Measurements from ENCODE around the gene SPDYE18.
"Not testable (repeated sequence)": the region's sequence is repeated elsewhere in the genome, so short reads cannot be mapped to it uniquely, and the experiment has no call there.

SPDYE18 gene, protein sequence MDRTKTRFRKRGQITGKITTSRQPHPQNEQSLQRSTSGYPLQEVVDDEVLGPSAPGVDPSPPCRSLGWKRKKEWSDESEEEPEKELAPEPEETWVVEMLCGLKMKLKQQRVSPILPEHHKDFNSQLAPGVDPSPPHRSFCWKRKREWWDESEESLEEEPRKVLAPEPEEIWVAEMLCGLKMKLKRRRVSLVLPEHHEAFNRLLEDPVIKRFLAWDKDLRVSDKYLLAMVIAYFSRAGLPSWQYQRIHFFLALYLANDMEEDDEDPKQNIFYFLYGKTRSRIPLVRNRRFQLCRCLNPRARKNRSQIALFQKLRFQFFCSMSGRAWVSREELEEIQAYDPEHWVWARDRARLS

DNA sequence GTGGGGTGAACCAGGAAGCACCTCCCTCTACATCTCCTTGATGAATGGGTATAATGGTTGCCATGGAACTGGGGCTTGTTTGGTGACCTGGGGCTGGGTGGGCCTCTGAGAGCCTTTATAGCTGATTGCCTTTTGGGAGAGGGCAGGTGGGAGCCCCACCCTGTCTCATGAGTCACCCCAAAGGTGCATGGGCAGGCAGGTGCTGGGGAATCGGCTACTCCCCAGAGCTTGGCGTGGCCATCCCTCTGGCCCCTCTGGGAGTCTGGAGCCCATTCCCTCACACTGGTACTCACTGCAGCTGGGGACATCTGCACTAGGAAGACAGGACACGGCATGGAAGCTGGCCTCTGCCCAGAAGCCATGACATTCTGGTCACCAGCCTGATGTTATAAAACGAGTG is at the start of gene SPDYE18:
Gene SPDYE18 (minus strand): TSS at position 2 of the 400 bp plus-strand sequence. CDS start 2,046 bp downstream, outside the sequence.
- in situ Hi-C loops (cut with MboI; ENCODE audit: low sequenced_read_pairs) = not testable (repeated sequence)

DNA sequence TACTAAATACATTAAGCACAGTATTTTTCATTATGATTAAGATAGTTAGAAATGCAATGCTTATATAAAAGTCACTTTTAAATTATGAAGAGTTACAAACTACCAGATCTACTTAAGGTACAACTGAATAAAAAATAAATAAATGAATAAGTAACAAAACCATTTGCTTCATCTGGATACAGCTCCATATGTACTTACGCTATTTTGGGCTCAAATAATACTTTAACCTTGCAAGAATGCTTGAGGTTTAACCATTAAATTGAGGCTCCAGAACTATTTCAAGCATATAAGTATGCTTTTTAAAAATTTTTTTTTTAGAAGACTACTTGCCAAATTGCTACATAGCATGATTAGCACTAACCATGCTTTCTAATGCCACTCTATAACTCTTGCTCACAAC is 46.0 kb upstream of the SPDYE18 start:
- in situ Hi-C loops (cut with MboI; ENCODE audit: low sequenced_read_pairs) = not testable (repeated sequence)

DNA sequence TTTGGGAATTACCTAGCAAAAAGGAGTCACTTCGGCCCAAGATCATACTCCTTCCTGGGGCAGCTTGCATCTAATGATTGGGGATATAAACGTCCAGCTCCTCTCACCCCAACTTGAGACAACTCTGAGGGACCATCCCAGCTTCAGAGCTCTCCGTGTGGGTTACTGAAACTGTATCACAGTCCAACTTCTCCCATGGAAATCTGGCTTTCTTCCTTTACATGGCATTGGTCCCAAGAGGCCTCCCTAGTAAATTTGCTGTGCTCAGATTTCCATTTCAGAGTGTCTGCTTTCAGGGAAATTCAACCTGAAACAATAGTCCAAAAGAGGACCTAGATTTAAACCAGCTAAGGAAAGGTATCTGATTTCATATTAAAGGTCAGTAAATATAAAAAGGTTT is 45.3 kb upstream of the SPDYE18 start:
- in situ Hi-C loops (cut with MboI; ENCODE audit: low sequenced_read_pairs) = not testable (repeated sequence)

DNA sequence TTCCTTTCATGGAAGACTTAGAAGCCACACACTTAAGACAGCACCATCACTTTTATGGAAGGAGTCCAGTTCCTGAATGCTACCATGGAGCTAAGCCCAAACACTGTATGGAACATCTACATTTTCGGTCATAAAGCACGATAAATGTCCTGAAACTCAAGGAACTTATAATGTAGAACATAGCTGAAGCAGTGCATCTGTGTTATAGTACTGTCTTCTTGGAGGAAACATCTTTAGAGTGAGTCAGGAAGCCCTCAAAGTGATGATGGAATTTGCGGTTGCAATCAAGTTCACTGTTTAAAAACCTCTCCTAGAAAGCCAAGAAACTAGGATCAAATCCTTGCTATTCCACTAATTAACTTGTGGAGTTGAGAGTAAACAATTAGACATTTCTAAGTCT is 43.5 kb upstream of the SPDYE18 start:
- in situ Hi-C loops (cut with MboI; ENCODE audit: low sequenced_read_pairs) = not testable (repeated sequence)

DNA sequence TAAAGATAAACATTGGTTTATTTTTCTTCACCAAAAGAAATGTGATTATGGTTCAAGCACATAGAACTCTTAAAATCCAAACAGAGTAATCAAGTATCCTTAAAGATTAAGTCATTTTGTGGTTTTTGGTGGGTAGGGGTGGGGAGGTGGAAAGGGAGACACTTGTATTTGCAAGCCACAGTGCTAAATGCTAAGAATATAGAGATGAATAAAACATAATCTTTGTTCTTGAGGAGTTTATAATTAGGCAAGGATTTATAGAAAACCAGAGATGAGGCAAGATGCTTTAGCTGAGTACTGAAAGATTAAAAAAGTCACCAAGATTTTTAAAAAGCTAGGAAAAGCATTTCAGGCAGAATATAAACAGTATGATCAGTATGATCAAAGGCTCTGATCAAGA is 40.3 kb upstream of the SPDYE18 start:
- in situ Hi-C loops (cut with MboI; ENCODE audit: low sequenced_read_pairs) = not testable (repeated sequence)

DNA sequence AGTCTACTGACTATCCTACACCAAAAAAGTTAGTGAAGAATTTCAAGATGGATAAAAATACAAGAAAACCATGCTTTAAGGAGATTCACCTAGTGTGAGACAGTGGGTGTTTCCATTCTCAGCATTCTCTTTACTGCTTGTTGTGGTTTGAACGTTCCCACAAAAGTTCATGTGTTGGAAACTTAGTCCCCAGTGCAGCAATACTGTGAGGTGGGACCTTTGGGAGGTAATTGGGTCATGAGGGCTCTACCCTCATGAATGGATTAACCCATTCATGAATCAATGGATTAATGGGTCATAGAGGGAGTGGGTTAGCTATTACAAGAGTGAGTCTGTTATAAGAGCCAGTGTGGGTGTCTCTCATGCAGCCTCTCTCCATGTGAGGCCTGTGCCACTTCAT is 38.8 kb upstream of the SPDYE18 start:
- in situ Hi-C loops (cut with MboI; ENCODE audit: low sequenced_read_pairs) = not testable (repeated sequence)

DNA sequence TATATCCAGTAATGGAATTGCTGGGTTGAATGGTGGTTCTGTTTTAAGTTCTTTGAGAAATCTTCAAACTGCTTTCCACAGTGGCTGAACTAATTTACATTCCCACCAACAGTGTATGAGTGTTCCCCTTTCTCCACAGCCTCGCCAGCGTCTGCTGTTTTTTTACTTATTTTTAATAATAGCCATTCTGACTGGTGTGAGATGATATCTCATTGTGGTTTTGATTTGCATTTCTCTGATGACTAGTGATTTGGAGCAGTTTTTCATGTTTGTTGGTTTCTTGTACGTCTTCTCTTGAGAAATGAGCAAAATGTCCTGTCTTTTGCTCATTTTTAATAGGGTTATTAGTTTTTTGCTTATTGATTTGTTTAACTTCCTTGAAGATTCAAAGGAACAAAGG is 38.1 kb upstream of the SPDYE18 start:
- in situ Hi-C loops (cut with MboI; ENCODE audit: low sequenced_read_pairs) = not testable (repeated sequence)

DNA sequence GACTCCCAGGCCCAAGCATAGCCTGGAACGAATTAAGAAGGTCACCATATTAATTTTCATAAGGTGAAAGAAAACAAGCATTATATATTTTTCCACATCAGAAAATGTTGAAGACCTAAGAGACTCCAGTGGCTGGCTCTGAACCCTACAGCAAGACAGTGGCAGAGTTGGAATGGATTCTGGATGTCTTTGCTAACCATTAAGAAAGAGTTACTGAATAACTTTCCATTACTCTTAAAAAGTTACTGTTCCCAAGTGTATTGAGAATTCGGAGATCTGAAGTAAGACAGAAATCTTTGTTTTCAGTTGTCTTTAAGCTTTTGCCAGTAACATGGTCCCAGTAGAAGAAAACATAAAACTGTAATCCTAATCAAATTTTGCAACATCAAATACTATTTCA is 29.9 kb upstream of the SPDYE18 start:
- in situ Hi-C loops (cut with MboI; ENCODE audit: low sequenced_read_pairs) = not testable (repeated sequence)

DNA sequence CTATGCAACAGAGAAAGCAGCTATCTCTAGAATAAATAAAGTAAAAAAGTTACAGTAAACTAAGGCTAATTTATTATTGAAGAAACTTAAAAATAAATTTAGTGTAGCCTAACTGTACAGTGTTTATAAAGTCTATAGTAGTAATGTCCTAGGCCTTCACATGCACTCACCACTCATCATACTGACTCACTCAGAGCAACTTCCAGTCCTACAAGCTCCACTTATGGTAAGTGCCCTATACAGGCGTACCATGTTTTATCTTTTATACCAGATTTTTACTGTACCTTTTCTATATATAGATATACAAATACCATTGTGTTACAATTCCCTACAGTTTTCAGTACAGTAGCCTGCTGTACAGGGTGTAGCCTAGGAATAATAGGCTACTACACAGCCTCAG is 19.8 kb upstream of the SPDYE18 start:
- in situ Hi-C loops (cut with MboI; ENCODE audit: low sequenced_read_pairs) = not testable (repeated sequence)

DNA sequence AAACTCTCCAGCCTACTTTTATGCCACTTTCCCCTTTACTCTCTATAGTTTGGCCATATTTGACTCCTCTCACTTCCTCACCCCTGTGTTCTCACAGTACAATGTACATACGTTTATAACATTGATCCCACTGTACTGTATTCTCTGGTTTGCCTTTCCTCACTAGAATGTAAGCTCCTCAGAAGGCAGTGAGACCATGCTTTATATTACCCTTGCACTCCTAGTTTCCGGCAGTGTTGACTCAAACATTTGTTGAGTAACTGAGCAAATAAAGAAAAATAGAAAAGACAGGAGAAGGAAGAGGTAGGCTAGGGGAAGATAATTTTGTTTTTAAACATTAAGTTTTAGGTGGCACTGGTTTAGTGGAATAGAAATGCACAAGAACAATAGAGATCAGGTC is 17.9 kb upstream of the SPDYE18 start:
- in situ Hi-C loops (cut with MboI; ENCODE audit: low sequenced_read_pairs) = not testable (repeated sequence)

DNA sequence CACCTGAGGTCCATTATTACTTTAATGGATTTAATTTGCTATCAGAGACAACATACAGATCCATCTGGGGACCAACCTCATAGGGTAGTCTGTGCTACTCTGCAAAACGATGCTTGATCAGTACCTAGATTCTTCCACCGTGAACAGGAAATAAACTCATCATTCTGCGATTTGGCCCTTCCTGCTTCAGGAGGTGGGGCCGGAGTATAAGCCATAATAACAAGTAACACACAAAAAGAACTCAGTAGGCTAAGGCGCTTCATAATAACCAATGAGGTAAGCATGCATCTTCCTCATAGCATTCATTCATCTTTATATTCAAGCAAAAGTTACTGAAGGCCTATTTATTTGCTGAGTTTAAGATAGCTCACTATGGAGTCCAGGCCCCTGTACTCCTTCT is 17.3 kb upstream of the SPDYE18 start:
- in situ Hi-C loops (cut with MboI; ENCODE audit: low sequenced_read_pairs) = not testable (repeated sequence)

DNA sequence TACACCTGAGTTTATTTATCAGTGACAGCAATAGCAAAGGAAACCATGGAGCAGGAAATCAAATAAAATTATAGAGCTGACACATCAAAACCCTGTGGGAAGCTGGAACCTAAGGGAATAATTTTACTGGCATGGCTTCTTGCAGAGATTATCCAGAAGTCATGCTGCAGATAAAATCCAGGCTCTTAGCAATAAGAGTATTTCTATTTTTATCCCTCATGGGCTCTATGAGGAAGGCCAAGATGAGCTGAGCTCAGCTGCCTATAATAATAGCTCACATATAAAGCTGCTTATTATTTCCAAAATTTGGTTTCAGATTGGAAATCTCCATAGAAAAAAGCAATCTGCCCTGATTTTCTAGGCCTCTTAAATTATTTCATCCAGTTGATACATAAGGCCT is 16.8 kb upstream of the SPDYE18 start:
- in situ Hi-C loops (cut with MboI; ENCODE audit: low sequenced_read_pairs) = not testable (repeated sequence)

DNA sequence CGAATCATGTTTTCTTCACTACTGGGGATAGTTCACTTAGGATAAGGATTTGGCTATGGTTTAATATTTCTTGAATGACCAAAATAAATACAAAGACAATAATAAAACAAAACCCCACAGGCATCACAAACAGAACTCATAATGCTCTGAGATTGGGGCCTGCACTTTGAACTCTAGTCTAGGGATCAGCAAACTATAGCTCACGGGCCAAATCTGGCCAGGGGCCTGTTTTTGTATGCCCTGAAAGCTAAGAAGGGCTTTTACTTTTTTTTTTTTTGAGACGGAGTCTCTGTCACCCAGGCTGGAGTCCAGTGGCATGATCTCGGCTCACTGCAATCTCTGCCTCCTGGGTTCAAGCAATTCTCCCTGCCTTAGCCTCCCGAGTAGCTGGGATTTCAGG is 14.7 kb upstream of the SPDYE18 start:
- in situ Hi-C loops (cut with MboI; ENCODE audit: low sequenced_read_pairs) = not testable (repeated sequence)

DNA sequence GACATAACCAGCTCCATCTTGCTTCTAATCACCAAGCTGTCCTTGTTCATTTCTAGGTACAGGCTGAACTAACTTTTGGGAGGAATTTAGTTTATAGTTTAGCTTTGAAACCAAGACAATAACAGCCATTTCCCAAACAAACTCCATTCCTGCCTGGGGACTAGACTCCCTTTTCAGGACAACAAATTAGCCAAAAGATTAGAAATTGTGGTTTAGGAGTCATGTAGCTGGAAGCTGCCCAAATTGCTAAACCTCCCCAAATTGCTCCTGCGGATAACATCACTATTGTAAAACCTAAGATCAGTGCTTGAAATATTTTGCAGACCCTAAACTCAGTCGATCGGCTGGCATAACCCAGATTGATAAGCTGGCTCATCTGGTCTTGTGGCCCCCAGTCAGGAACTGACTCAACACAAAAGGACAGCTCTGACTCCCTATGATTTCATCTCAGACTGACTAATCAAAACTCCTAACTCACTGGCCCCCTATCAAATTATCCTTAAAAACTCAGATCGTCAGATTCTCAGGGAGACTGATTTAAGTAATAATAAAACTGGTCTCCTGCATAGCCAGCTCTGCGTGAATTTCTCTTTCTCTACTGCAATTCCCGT is 12.5 kb upstream of the SPDYE18 start:
- in situ Hi-C loops (cut with MboI; ENCODE audit: low sequenced_read_pairs) = not testable (repeated sequence)

DNA sequence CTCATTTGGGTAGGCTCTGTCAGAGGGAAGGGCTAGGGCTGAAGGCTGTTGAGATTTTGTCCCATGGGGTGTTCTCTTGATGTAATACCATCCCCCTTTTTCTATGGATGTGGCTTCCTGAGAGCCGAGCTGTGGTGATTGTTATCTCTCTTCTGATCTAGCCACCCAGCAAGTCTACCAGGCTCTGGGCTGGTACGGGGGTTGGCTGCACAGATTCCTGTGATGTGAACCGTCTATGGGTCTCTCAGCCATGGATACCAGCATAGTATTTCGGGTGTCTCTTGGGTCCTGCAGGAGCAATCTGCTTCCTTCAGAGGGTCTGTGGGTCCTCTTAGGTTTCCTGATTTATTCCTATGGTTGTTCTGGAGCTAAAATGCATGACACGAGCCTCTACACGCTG is 8.8 kb upstream of the SPDYE18 start:
- in situ Hi-C loops (cut with MboI; ENCODE audit: low sequenced_read_pairs) = not testable (repeated sequence)

DNA sequence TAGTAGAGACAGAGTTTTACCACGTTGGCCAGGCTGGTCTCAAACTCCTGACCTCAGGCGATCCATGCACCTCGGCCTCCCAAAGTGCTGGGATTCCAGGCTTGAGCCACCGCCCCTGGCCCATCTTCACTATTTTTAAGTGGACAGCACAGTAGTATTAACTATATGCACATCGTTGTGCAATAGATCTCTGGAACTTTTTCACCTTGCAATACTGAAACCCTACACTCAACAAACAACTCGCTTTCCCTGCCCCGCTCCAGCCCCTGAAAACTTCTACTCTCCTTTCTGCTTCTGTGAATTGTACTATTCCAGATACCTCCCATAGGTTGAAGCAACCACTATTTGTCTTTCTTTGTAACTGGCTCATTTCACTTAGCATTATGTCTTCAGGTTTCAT is 3.5 kb upstream of the SPDYE18 start:
- in situ Hi-C loops (cut with MboI; ENCODE audit: low sequenced_read_pairs) = not testable (repeated sequence)

DNA sequence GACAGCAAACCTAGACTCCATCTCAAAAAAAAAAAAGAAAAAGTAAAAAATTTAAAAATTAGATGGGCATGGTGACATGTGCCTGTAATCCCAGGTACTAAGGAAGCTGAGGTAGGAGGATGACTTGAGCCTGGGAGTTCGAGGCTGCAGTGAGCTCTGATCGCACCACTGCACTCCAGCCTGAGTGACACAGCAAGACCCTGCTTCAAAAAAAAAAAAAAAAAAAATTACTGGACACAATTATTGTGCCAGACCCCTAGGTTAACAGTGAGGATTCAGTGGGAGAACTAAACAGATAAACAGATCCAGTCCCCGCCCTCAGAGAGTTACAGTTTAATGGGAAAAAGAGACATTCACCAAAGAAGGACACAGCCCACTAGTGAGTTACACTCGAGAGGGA is 1.4 kb upstream of the SPDYE18 start:
- in situ Hi-C loops (cut with MboI; ENCODE audit: low sequenced_read_pairs) = not testable (repeated sequence)

DNA sequence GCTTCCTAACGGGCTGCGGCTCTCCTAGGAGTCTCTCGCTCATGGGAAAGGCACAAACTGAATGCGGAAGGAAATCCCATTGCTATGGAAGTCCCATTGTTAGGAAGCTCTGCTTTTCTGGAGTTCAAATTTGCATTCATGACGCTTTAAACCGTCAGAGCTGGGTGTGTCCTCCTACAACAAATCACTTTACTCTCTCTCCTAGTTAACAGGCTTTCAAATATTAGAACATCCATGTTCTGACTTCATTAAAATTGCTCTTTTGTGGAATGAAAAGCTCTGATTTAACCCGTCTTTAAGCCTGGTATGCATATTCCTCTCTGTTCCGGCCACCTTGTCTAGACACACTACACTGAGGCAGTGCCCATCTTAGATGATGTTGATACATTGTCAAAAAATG is 30.1 kb downstream of the SPDYE18 start, which contains the start of gene SPDYE17:
Gene SPDYE17 (minus strand): TSS at position 101 of the 400 bp plus-strand sequence. CDS start 1,791 bp downstream, outside the sequence.
- in situ Hi-C loops (cut with MboI; ENCODE audit: low sequenced_read_pairs) = not testable (repeated sequence)

DNA sequence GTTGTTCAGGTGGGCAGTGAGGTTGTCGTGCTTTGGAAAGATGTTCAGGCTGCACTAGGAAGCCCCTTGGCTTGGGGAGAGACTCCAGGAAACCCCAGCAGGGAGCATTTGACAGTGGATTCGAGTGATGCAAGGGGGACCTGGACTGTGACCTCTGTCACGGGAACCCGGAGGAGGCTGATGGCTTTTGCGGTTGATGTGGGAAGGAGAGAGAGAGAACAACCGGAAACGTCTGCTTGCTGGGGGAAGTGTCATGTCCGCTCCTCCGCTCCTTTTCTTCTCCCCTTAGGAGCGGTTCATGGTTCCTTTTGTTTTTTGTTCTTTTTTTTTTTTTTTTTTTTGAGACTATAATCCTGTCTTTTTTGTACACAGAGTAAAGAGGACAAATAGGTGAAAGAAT is 36.0 kb downstream of the SPDYE18 start:
- in situ Hi-C loops (cut with MboI; ENCODE audit: low sequenced_read_pairs) = not testable (repeated sequence)

DNA sequence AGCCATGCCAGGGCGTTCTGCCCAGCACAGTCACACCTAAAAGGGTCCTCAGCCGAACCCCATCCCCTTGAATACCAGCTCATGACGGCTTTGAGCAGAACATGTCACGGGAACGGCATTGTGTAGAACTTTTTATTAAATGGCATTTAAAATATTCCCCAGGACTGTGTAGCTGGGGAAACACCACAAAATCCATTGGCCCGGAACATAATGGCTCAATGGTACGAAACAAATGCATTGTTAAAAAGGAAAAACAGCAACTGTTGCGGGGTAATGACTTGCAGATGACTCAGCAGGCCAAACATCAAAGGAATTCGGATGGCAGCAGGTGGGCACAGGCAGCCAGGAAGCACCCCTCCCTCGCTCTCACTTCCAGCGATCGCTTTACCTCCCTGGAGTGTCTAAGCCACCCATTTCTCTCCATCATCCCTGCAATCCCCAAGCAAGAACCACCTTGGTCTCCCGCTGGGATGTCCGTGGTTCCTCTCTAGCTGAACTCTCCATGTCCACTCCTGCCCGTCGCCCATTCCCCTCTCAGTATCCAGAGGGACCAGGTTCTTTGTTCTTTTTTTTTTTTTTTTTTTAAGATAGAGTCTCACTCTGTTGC is 52.2 kb downstream of the SPDYE18 start:
- in situ Hi-C loops (cut with MboI; ENCODE audit: low sequenced_read_pairs) = not testable (repeated sequence)

DNA sequence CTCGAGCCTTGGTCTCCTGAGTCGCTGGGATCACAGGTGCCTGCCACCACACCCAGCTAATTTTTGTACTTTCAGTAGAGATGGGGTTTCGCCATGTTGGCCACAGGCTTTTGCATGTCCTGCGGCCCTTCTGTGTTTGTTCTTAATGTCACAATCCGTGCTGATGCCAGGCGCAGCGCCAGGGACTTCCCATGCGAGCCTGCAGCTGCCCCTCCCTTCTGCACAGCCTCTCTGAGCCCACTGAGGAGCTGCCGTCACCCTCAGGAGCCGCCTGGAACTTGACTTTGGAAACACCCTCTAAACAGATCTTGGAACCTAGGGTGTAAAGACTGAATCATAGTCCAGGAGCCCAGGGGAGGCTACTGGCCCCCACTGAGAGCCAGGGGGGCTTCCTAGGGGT is 54.4 kb downstream of the SPDYE18 start:
- in situ Hi-C loops (cut with MboI; ENCODE audit: low sequenced_read_pairs) = not testable (repeated sequence)

Measured in HL-60/S4 (cell line).